ENCODE data around the gene TBC1D14. TPM values are rescaled to one million over a fixed set of nuclear protein-coding genes. Genes with fewer than 3 reads are reported as not detected.
A peak's percentile ranks its signal among the peaks of the same experiment; 100 is the strongest.

TBC1D14 gene
- polyA plus RNA-seq, 1 of the 3 experiments (the other 2 are of a cell fraction) = 39.5 TPM

DNA sequence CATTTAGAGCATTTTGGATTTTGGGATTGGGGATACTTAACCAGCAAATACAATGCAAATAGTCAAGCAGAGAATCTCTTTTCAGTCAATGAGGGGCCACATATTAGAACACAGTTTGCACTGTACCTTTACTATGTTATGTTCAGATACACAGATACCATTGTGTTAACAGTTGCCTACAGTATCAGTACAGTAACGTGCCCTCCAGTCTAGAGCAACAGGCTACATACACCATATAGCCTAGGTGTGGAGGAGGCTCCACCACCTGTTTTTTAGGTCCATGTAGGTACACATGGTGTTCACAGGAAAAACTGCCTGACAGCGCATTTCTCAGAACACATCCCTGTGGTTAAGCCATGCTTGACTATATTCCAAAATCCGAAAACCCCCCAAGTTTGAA lies 149.2 kb downstream of the TBC1D14 start:
- 0 out of 2 replicates have a peak, but pooled peaks have one; percentile 20 for TF ChIP-seq POLR2AphosphoS5 (IDR thresholded peaks at IDR 0.05; ENCODE audit: low read depth, low read length)
- TF ChIP-seq NRF1 (IDR thresholded peaks at IDR 0.05; ENCODE audit: low read depth, low read length) = no peak
- 95% methylated on average over 3 of the region's 3 CpGs for WGBS (ENCODE audit: low lambda C conversion rate)
- Histone ChIP-seq H3K27me3 (ENCODE audit: insufficient read depth) (no peaks in the 10 kb centered on the region), H3K9me3 (no peaks in the 10 kb centered on the region), H3K27ac (ENCODE audit: low read depth in 2 of 2, low read length in 1 of 2) (no peak overlapping the region), H3K4me3 (ENCODE audit: low read depth in 2 of 2, low read length in 1 of 2) (no peak overlapping the region), H4K20me1 (ENCODE audit: insufficient read depth) (no peaks in the 10 kb centered on the region; the same call in 1 of the 2 replicates), H3K9me2 (no peaks in the 10 kb centered on the region), H3K36me3 (replicated peaks in 1 of 2; ENCODE audit: control insufficient read depth in 1 of 2, insufficient read depth in 2 of 2, low read length in 1 of 2) (peaks cover 59 to 71% of the 10 kb centered on the region in 2 experiments), H3F3A (replicated peaks; ENCODE audit: insufficient read depth) (peaks cover 37% of the 10 kb centered on the region), H3K4me1 (ENCODE audit: control insufficient read depth in 1 of 2, insufficient read depth in 2 of 2, low read depth in 1 of 2, low read length in 1 of 2) (0 out of 4 replicates have a peak, but pooled peaks cover 0 to 4% of the 10 kb centered on the region in 2 experiments), H3K9ac (no peak overlapping the region), H3K4me2 (no peak overlapping the region), H2AFZ (ENCODE audit: low read depth) (no peak overlapping the region), H3K79me2 (ENCODE audit: insufficient read depth) (peaks cover 52% of the 10 kb centered on the region; the same call in 1 of the 2 replicates)
- ChIA-PET POLR2A (interaction anchor here (1.3 kb wide), 1 partner anchor 9 kb away, joined by 5 read pairs; the partner anchor contains the start of gene GRPEL1), CTCF (interaction anchor here (1.4 kb wide), 1 partner anchor 11 kb away, joined by 4 read pairs; no protein-coding TSS in a partner anchor)
- DNase-seq = no peak

DNA sequence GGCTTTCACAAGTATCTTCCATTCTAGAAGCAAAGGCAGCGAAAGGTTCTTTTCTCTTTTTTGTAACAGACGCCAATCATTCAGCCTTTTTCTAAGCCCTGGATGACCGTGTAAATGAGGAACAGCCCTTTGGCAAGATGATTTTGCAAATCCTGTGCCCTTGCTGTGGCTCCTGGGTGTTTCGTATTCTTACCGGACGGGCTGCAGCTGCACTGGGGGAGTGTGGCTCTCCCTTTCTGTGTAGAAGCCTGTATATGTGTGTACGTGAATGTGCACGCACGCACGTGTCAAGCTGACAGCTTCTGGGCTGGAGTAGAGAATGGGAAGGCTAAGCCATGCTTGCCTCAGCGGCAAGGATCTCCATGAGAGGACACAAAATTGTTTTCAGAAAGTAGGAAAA lies 150.0 kb downstream of the TBC1D14 start:
- ChIA-PET POLR2A (interaction anchor here (0.6 to 1.3 kb wide), 2 partner anchors 9 to 13 kb away, joined by 3 to 5 read pairs; partner anchors contain the start of gene GRPEL1), CTCF (interaction anchor here (3.2 kb wide), 1 partner anchor 11 kb away, joined by 19 read pairs; no protein-coding TSS in a partner anchor)
- WGBS (ENCODE audit: low lambda C conversion rate) = 97% methylated on average over 11 of the region's 11 CpGs
- no peaks in the 10 kb centered on the region for H3K27me3 ChIP-seq (ENCODE audit: insufficient read depth)
- H3K36me3 ChIP-seq (replicated peaks in 1 of 2; ENCODE audit: control insufficient read depth in 1 of 2, insufficient read depth in 2 of 2, low read length in 1 of 2) = peaks cover 66 to 69% of the 10 kb centered on the region in 2 experiments
- no peak overlapping the region for H2AFZ ChIP-seq (ENCODE audit: low read depth)
- H4K20me1 ChIP-seq (ENCODE audit: insufficient read depth) = peaks cover 2% of the 10 kb centered on the region; the same call in 1 of the 2 replicates
- no peak overlapping the region for H3K4me2 ChIP-seq
- no peak for DNase-seq
- H3K9ac ChIP-seq = no peak overlapping the region
- H3F3A ChIP-seq (replicated peaks; ENCODE audit: insufficient read depth) = peaks cover 32% of the 10 kb centered on the region
- H3K4me3 ChIP-seq (ENCODE audit: low read depth in 2 of 2, low read length in 1 of 2) = no peak overlapping the region
- TF ChIP-seq TAF1 (IDR thresholded peaks at IDR 0.05; ENCODE audit: borderline replicate concordance, low read depth, low read length) (no peak), FOSL2 (IDR thresholded peaks at IDR 0.05; ENCODE audit: borderline replicate concordance, low read depth) (no peak), FOXM1 (IDR thresholded peaks at IDR 0.05; ENCODE audit: low read depth) (no peak), RAD21 (IDR thresholded peaks at IDR 0.05; ENCODE audit: low read length) (no peak), YY1 (IDR thresholded peaks at IDR 0.05; ENCODE audit: low read depth) (no peak), GABPA (IDR thresholded peaks at IDR 0.05; ENCODE audit: low read depth) (no peak), SMC3 (IDR thresholded peaks at IDR 0.05; ENCODE audit: low read depth, low read length) (no peak), TCF12 (IDR thresholded peaks at IDR 0.05) (no peak), NFIC (IDR thresholded peaks at IDR 0.05; ENCODE audit: borderline replicate concordance) (no peak), EP300 (IDR thresholded peaks at IDR 0.05; ENCODE audit: borderline replicate concordance in 1 of 2, low read depth in 1 of 2, low read length in 1 of 2) (no peak), TEAD4 (IDR thresholded peaks at IDR 0.05; ENCODE audit: borderline replicate concordance, insufficient read depth) (no peak), MEF2A (IDR thresholded peaks at IDR 0.05; ENCODE audit: borderline replicate concordance, low read depth) (no peak), JUND (IDR thresholded peaks at IDR 0.05) (no peak), RCOR1 (IDR thresholded peaks at IDR 0.05; ENCODE audit: low read length) (no peak), RFX5 (IDR thresholded peaks at IDR 0.05; ENCODE audit: low read length) (no peak), SIN3A (IDR thresholded peaks at IDR 0.05; ENCODE audit: borderline replicate concordance, low read depth, low read length) (no peak)
- TF ChIP-seq, protein P1, sequence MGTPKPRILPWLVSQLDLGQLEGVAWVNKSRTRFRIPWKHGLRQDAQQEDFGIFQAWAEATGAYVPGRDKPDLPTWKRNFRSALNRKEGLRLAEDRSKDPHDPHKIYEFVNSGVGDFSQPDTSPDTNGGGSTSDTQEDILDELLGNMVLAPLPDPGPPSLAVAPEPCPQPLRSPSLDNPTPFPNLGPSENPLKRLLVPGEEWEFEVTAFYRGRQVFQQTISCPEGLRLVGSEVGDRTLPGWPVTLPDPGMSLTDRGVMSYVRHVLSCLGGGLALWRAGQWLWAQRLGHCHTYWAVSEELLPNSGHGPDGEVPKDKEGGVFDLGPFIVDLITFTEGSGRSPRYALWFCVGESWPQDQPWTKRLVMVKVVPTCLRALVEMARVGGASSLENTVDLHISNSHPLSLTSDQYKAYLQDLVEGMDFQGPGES (IDR thresholded peaks at IDR 0.05; ENCODE audit: low read depth, low read length) = no peak
- no peaks in the 10 kb centered on the region for H3K9me3 ChIP-seq
- peaks cover 54% of the 10 kb centered on the region; the same call in 1 of the 2 replicates for H3K79me2 ChIP-seq (ENCODE audit: insufficient read depth)
- no peak overlapping the region for H3K27ac ChIP-seq (ENCODE audit: low read depth in 2 of 2, low read length in 1 of 2)
- H3K4me1 ChIP-seq (ENCODE audit: control insufficient read depth in 1 of 2, insufficient read depth in 2 of 2, low read depth in 1 of 2, low read length in 1 of 2) = 0 out of 4 replicates have a peak, but pooled peaks cover 0 to 3% of the 10 kb centered on the region in 2 experiments
- H3K9me2 ChIP-seq = no peaks in the 10 kb centered on the region
